Measurements from ENCODE around the gene ZNF341.

Gene ZNF341

DNA sequence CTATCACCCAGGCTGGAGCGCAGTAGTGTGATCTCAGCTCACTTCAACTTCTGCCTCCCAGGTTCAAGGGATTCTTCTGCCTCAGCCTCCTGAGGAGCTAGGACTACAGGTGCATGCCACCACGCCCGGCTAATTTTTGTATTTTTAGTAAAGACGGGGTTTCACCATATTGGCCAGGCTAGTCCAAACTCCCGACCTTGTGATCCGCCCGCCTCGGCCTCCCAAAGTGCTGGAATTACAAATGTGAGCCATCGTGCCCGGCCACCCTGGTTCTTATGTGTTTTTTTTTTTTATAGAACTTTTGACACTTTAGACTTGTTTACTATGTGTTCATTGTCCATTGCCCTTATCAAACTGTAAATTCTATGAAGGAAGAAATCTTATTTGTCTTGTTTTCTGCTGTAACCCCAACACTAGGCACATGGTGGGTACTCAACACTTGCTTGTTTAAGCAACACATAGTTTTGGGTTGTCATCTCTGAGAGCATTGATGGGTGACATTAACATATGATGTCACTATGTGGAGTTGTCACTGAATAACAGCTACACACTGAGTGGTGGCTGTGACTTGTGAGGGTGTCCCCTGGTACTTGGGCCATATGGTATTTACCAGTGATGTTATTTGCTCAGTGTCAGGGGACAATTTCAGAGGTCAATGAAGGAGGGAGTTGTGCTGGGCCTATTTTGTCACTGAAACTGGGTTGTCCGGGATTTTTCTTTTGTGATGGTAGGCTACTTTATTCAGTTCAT, 10.2 kb upstream of the ZNF341 start:
- Histone ChIP-seq H3K4me3 (ENCODE audit: low read length) (no peak overlapping the region), H3K79me2 (ENCODE audit: low read length) (no peaks in the 10 kb centered on the region), H3K9me3 (ENCODE audit: insufficient read depth, low read length) (no peaks in the 10 kb centered on the region), H4K20me1 (ENCODE audit: insufficient read depth, low read length) (no peaks in the 10 kb centered on the region), H3K36me3 (replicated peaks; ENCODE audit: low read depth, low read length) (no peaks in the 10 kb centered on the region), H3K4me2 (ENCODE audit: low read length) (no peak overlapping the region), H2AFZ (ENCODE audit: low read depth, low read length) (no peak overlapping the region), H3K27me3 (ENCODE audit: low read depth, low read length) (no peaks in the 10 kb centered on the region), H3K27ac (ENCODE audit: low read length) (no peak overlapping the region), H3K4me1 (ENCODE audit: low read length) (peaks cover 5% of the 10 kb centered on the region; the same call in 1 of the 2 replicates), H3K9ac (ENCODE audit: low read length) (no peak overlapping the region)
- TF ChIP-seq EZH2phosphoT487 (IDR thresholded peaks at IDR 0.05; ENCODE audit: low read depth) = no peak

DNA sequence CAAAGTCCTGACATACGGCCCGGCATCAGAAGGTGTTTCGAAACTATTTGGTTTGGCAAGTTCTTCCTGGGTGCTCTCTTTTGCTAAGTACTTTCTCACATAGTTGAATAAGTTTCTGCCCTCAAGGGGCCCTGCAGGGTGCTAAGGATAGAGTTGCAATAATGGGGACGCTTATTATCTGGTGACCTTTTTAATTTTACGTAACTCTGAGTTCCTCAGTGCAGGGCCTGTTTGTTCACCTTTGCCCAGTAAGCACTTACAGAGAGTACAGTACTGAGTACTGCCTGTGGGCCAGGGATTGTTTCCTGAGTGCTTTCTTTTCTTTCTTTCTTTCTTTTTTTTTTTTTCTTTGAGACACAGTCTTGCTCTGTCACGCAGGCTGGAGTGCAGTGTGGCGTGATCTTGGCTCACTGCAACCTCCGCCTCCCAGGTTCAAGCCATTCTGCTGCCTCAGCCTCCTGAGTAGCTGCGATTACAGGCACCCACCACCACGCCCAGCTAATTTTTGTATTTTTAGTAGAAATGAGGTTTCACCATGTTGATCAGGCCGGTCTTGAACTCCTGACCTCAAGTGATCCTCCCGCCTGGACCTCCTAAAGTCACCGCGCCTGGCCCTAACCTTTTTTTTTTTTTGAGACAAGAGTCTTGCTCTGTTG, 7.2 kb upstream of the ZNF341 start:
- no peak overlapping the region for H3K4me3 ChIP-seq (ENCODE audit: low read length)
- no peaks in the 10 kb centered on the region for H3K9me3 ChIP-seq (ENCODE audit: insufficient read depth, low read length)
- H3K79me2 ChIP-seq (ENCODE audit: low read length) = no peaks in the 10 kb centered on the region
- TF ChIP-seq, protein P1, sequence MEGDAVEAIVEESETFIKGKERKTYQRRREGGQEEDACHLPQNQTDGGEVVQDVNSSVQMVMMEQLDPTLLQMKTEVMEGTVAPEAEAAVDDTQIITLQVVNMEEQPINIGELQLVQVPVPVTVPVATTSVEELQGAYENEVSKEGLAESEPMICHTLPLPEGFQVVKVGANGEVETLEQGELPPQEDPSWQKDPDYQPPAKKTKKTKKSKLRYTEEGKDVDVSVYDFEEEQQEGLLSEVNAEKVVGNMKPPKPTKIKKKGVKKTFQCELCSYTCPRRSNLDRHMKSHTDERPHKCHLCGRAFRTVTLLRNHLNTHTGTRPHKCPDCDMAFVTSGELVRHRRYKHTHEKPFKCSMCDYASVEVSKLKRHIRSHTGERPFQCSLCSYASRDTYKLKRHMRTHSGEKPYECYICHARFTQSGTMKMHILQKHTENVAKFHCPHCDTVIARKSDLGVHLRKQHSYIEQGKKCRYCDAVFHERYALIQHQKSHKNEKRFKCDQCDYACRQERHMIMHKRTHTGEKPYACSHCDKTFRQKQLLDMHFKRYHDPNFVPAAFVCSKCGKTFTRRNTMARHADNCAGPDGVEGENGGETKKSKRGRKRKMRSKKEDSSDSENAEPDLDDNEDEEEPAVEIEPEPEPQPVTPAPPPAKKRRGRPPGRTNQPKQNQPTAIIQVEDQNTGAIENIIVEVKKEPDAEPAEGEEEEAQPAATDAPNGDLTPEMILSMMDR (IDR thresholded peaks at IDR 0.05; ENCODE audit: low read depth, low read length) = no peak
- no peak for TF ChIP-seq EZH2phosphoT487 (IDR thresholded peaks at IDR 0.05; ENCODE audit: low read depth)
- no peak overlapping the region for H3K9ac ChIP-seq (ENCODE audit: low read length)
- no peaks in the 10 kb centered on the region for H3K36me3 ChIP-seq (replicated peaks; ENCODE audit: low read depth, low read length)
- peaks cover under 1% of the 10 kb centered on the region; the same call in 1 of the 2 replicates for H3K4me1 ChIP-seq (ENCODE audit: low read length)
- no peaks in the 10 kb centered on the region for H4K20me1 ChIP-seq (ENCODE audit: insufficient read depth, low read length)
- H3K27me3 ChIP-seq (ENCODE audit: low read depth, low read length) = no peaks in the 10 kb centered on the region
- H3K4me2 ChIP-seq (ENCODE audit: low read length) = no peak overlapping the region
- no peak overlapping the region for H3K27ac ChIP-seq (ENCODE audit: low read length)
- H2AFZ ChIP-seq (ENCODE audit: low read depth, low read length) = no peak overlapping the region

DNA sequence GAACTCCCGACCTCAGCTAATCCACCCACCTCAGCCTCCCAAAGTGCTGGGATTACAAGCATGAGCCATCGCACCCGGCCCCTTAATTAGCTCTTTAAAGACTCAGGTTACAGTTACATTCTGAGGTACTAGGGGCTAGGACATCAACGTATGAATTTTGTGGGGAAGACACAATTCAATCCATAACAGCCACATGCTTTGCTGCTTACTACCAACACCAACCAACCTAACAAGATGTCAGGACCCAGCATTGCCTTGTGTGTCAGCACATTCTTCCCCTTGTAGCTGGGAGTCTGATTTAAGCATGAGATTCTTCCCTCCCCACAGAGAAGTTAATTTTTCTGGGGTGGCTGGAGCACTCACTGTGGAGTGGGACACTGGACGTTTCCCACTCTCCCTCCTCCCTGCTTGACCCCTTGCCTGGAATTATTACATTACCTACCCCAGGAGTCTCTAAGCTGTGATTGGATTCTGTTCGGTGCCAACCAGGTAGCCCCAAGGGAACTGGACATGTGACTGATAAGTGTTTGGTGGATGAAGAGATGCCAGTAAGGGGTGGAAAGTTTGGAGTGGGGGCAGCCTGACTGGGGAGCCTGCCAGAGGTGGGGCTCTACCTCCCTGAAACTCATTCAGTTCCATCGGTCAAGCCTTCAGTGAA, 6.1 kb upstream of the ZNF341 start:
- no peak overlapping the region for H3K4me2 ChIP-seq (ENCODE audit: low read length)
- TF ChIP-seq, protein P1 (IDR thresholded peaks at IDR 0.05; ENCODE audit: low read depth, low read length) = no peak
- TF ChIP-seq EZH2phosphoT487 (IDR thresholded peaks at IDR 0.05; ENCODE audit: low read depth) = no peak

DNA sequence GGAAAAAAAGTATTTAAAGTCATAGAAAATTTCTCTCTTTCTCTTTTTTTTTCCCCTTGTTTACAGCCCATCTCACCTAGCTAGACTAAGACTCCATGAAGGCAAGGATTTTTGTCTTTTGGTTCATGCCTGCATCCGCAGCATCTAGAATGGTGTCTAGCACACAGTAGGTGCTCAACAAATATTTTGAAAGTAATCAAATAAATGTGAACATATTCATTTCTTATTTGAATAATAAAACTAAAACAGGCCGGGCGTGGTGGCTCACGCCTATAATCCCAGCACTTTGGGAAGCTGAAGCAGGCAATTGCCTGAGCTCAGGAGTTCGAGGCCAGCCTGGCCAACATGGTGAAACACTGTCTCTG, 4.7 kb upstream of the ZNF341 start:
- Histone ChIP-seq H3K4me2 (ENCODE audit: low read length) (no peak overlapping the region), H3K79me2 (ENCODE audit: low read length) (no peaks in the 10 kb centered on the region), H3K4me1 (ENCODE audit: low read length) (peaks cover 5% of the 10 kb centered on the region), H3K9me3 (ENCODE audit: insufficient read depth, low read length) (no peaks in the 10 kb centered on the region), H3K36me3 (replicated peaks; ENCODE audit: low read depth, low read length) (no peaks in the 10 kb centered on the region), H4K20me1 (ENCODE audit: insufficient read depth, low read length) (no peaks in the 10 kb centered on the region), H3K27ac (ENCODE audit: low read length) (no peak overlapping the region), H2AFZ (ENCODE audit: low read depth, low read length) (no peak overlapping the region), H3K4me3 (ENCODE audit: low read length) (no peak overlapping the region), H3K9ac (ENCODE audit: low read length) (no peak overlapping the region), H3K27me3 (ENCODE audit: low read depth, low read length) (no peaks in the 10 kb centered on the region)
- TF ChIP-seq, protein P1 (IDR thresholded peaks at IDR 0.05; ENCODE audit: low read depth, low read length) = no peak
- no peak for TF ChIP-seq EZH2phosphoT487 (IDR thresholded peaks at IDR 0.05; ENCODE audit: low read depth)

More for the DNA sequence above, 6.1 kb upstream of the ZNF341 start:
- H3K4me3 ChIP-seq (ENCODE audit: low read length) = no peak overlapping the region
- no peaks in the 10 kb centered on the region for H3K27me3 ChIP-seq (ENCODE audit: low read depth, low read length)
- no peak overlapping the region for H2AFZ ChIP-seq (ENCODE audit: low read depth, low read length)
- H3K36me3 ChIP-seq (replicated peaks; ENCODE audit: low read depth, low read length) = no peaks in the 10 kb centered on the region
- H3K79me2 ChIP-seq (ENCODE audit: low read length) = no peaks in the 10 kb centered on the region
- H4K20me1 ChIP-seq (ENCODE audit: insufficient read depth, low read length) = no peaks in the 10 kb centered on the region
- H3K4me1 ChIP-seq (ENCODE audit: low read length) = no peaks in the 10 kb centered on the region
- no peak overlapping the region for H3K9ac ChIP-seq (ENCODE audit: low read length)
- H3K27ac ChIP-seq (ENCODE audit: low read length) = no peak overlapping the region
- no peaks in the 10 kb centered on the region for H3K9me3 ChIP-seq (ENCODE audit: insufficient read depth, low read length)
